H9 (cell line): Measurements from ENCODE around the gene PLA2R1. TPM values are rescaled to one million over a fixed set of nuclear protein-coding genes. Genes with fewer than 3 reads are reported as not detected.

ENCODE experiments used
- DNase-seq: peaks from one replicate; pipeline ENCODE4 v3.0.0-alpha.2; 2017
- H2AFZ ChIP-seq: one replicate; pipeline ENCODE4 v1.6.1; 2013; ENCODE audit warnings: mild to moderate bottlenecking, low read length, control low read depth, moderate library complexity
- H2AK5ac ChIP-seq: 2 replicates; pipeline ENCODE4 v1.6.1; 2013; ENCODE audit warnings: low read length, control low read depth, mixed read lengths; ENCODE audit not compliant: insufficient read length
- H2BK120ac ChIP-seq: one replicate; pipeline ENCODE4 v1.6.1; 2013; ENCODE audit warnings: low read depth, mild to moderate bottlenecking, low read length, control low read depth, inconsistent platforms; ENCODE audit not compliant: poor library complexity, severe bottlenecking
- H2BK12ac ChIP-seq: 2 replicates; pipeline ENCODE4 v1.6.1; 2013; ENCODE audit warnings: low read length, control low read depth, mixed read lengths, low read depth; ENCODE audit not compliant: insufficient read length
- H2BK15ac ChIP-seq: 2 replicates; pipeline ENCODE4 v1.6.1; 2013; ENCODE audit warnings: low read depth, low read length, control low read depth
- H2BK20ac ChIP-seq: one replicate; pipeline ENCODE4 v1.6.1; 2013; ENCODE audit warnings: low read depth, mild to moderate bottlenecking, low read length, control low read depth, inconsistent platforms; ENCODE audit not compliant: poor library complexity, severe bottlenecking
- H2BK5ac ChIP-seq: 2 replicates; pipeline ENCODE4 v1.6.1; 2013; ENCODE audit warnings: low read length, control low read depth, mixed read lengths; ENCODE audit not compliant: insufficient read length
- H3K14ac ChIP-seq: 2 replicates; pipeline ENCODE4 v1.6.1; 2013; ENCODE audit warnings: low read length, control low read depth; ENCODE audit not compliant: insufficient read depth
- H3K18ac ChIP-seq: 2 replicates; pipeline ENCODE4 v1.6.1; 2013; ENCODE audit warnings: low read depth, mild to moderate bottlenecking, mixed read lengths, low read length, control low read depth; ENCODE audit not compliant: insufficient read length
- H3K23ac ChIP-seq: 2 replicates; pipeline ENCODE4 v1.6.1; 2013; ENCODE audit warnings: low read length, control low read depth, mixed read lengths, low read depth; ENCODE audit not compliant: insufficient read length
- H3K23me2 ChIP-seq: 2 replicates; pipeline ENCODE4 v1.6.1; 2013; ENCODE audit warnings: low read depth, mild to moderate bottlenecking, mixed read lengths, low read length, control low read depth; ENCODE audit not compliant: insufficient read length, poor library complexity, severe bottlenecking
- H3K27ac ChIP-seq: 2 replicates; pipeline ENCODE4 v1.5.1; 2013; ENCODE audit warnings: low read length, control low read depth, mixed read lengths, low read depth; ENCODE audit not compliant: insufficient read length
- H3K27me3 ChIP-seq: 2 replicates; pipeline ENCODE4 v1.6.1; 2013; ENCODE audit warnings: low read length, control low read depth, inconsistent platforms; ENCODE audit not compliant: insufficient read depth
- H3K4ac ChIP-seq: 2 replicates; pipeline ENCODE4 v1.6.1; 2013; ENCODE audit warnings: low read depth, mild to moderate bottlenecking, control low read depth, inconsistent platforms, low read length, moderate library complexity
- H3K4me1 ChIP-seq: 2 replicates; pipeline ENCODE4 v1.6.1; 2013; ENCODE audit warnings: low read length, control low read depth, inconsistent platforms; ENCODE audit not compliant: insufficient read depth
- H3K4me2 ChIP-seq: 2 replicates; pipeline ENCODE4 v1.6.1; 2013; ENCODE audit warnings: low read length, control low read depth, mixed read lengths; ENCODE audit not compliant: insufficient read length, insufficient read depth
- H3K56ac ChIP-seq: 2 replicates; pipeline ENCODE4 v1.6.1; 2013; ENCODE audit warnings: low read depth, mild to moderate bottlenecking, mixed read lengths, low read length, control low read depth; ENCODE audit not compliant: insufficient read length
- H3K79me1 ChIP-seq: 2 replicates; pipeline ENCODE4 v1.6.1; 2013; ENCODE audit warnings: low read depth, mild to moderate bottlenecking, moderate library complexity, low read length, control low read depth, inconsistent platforms; ENCODE audit not compliant: insufficient read depth, poor library complexity, severe bottlenecking
- H3K79me2 ChIP-seq: 2 replicates; pipeline ENCODE4 v1.6.1; 2013; ENCODE audit warnings: low read length, control low read depth, inconsistent platforms; ENCODE audit not compliant: insufficient read depth
- H3K9ac ChIP-seq: 2 replicates; pipeline ENCODE4 v1.6.1; 2013; ENCODE audit warnings: low read length, control low read depth, mixed read lengths; ENCODE audit not compliant: insufficient read length; ENCODE audit errors: extremely low read depth
- H3K9me3 ChIP-seq: one replicate; pipeline ENCODE4 v1.6.1; 2013; ENCODE audit warnings: low read depth, low read length, inconsistent platforms; ENCODE audit not compliant: control insufficient read depth
- H3T11ph ChIP-seq: one replicate; pipeline ENCODE4 v1.6.1; 2013; ENCODE audit warnings: mild to moderate bottlenecking, low read length, control low read depth, inconsistent platforms
- H4K20me1 ChIP-seq: one replicate; pipeline ENCODE4 v1.6.1; 2013; ENCODE audit not compliant: control insufficient read depth, insufficient read length, insufficient read depth
- H4K5ac ChIP-seq: 2 replicates; pipeline ENCODE4 v1.6.1; 2013; ENCODE audit warnings: low read depth, mild to moderate bottlenecking, mixed read lengths, low read length, control low read depth; ENCODE audit not compliant: insufficient read length
- H4K8ac ChIP-seq: replicated peaks from 2 replicates; pipeline ENCODE4 v1.6.1; 2013; ENCODE audit warnings: low read length, control low read depth, mixed read lengths, low read depth; ENCODE audit not compliant: insufficient read length
- H4K91ac ChIP-seq: 2 replicates; pipeline ENCODE4 v1.6.1; 2013; ENCODE audit warnings: low read depth, mild to moderate bottlenecking, moderate library complexity, mixed read lengths, low read length, control low read depth; ENCODE audit not compliant: insufficient read length
- H3K27ac Mint-ChIP-seq, 3 experiments: 2 replicates in 2 of 3; 3 replicates in 1 of 3; pipeline ENCODE4 v1.8.0; 2020 to 2021; ENCODE audit warnings: mixed read lengths in 3 of 3, mild to moderate bottlenecking in 1 of 3, moderate library complexity in 1 of 3
- H3K27me3 Mint-ChIP-seq: 2 replicates; pipeline ENCODE4 v1.8.0; 2021; ENCODE audit warnings: low read depth, mild to moderate bottlenecking, moderate library complexity, mixed read lengths
- H3K36me3 Mint-ChIP-seq, 3 experiments: 2 replicates in 2 of 3; 3 replicates in 1 of 3; pipeline ENCODE4 v1.8.0; 2020 to 2021; ENCODE audit warnings: low read depth in 3 of 3, mixed read lengths in 3 of 3; ENCODE audit not compliant: insufficient read depth in 1 of 3
- H3K4me1 Mint-ChIP-seq, 2 experiments: 2 replicates each; pipeline ENCODE4 v1.8.0; 2020; ENCODE audit warnings: mixed read lengths in 2 of 2
- H3K4me3 Mint-ChIP-seq, 2 experiments: 2 replicates in 1 of 2; 3 replicates in 1 of 2; pipeline ENCODE4 v1.8.0; 2020 to 2021; ENCODE audit warnings: mild to moderate bottlenecking in 2 of 2, mixed read lengths in 2 of 2, moderate library complexity in 1 of 2
- H3K9me3 Mint-ChIP-seq, 2 experiments: 2 replicates in 1 of 2; 3 replicates in 1 of 2; pipeline ENCODE4 v1.8.0; 2020; ENCODE audit warnings: mild to moderate bottlenecking in 2 of 2, mixed read lengths in 2 of 2, moderate library complexity in 1 of 2
- CTCF ChIP-seq: fragments of 200-600 bp; sonication (generic); conservative IDR thresholded peaks from 3 replicates; pipeline ENCODE4 v1.8.0; 2021; ENCODE audit warnings: antibody characterized with exemption, mild to moderate bottlenecking
- WGBS: extraction: QIAGEN DNeasy Blood & Tissue Kit; methylation state at CpG from one replicate; pipeline ENCODE4 v1.1.7; 2013; ENCODE audit warnings: missing lambda C conversion rate, low lambda C conversion rate, mixed read lengths; ENCODE audit not compliant: insufficient read length; ENCODE audit errors: extremely low coverage; 5-methylcytosine and 5-hydroxymethylcytosine counted together
- total RNA-seq: library from RNA; stranded (reverse); gene quantifications from 2 replicates; pipeline ENCODE4 v1.2.1, GENCODE V29; 2021

Gene PLA2R1
- total RNA-seq, 1 experiment from 2014 or later, result 0.83 TPM

- Histone ChIP-seq H3K27me3 (no peaks in the 10 kb centered on the region), H3K56ac (no peak overlapping the region), H3K4ac (no peak overlapping the region), H3K23me2 (no peaks in the 10 kb centered on the region), H2BK20ac (no peak overlapping the region), H3K27ac (no peak overlapping the region), H2AFZ (no peak overlapping the region), H3K9me3 (no peaks in the 10 kb centered on the region), H3K18ac (no peak overlapping the region), H4K8ac (no peak overlapping the region), H2BK12ac (no peak overlapping the region), H3K4me1 (no peaks in the 10 kb centered on the region), H3K14ac (no peak overlapping the region), H4K91ac (no peak overlapping the region), H2BK120ac (no peak overlapping the region), H3T11ph (no peak overlapping the region), H4K5ac (no peak overlapping the region), H3K79me1 (no peaks in the 10 kb centered on the region), H3K9ac (no peak overlapping the region), H2BK15ac (no peak overlapping the region), H2BK5ac (no peak overlapping the region), H4K20me1 (no peaks in the 10 kb centered on the region), H3K79me2 (no peaks in the 10 kb centered on the region), H3K23ac (no peak overlapping the region), H2AK5ac (no peak overlapping the region), H3K4me2 (no peak overlapping the region)
- no CpG with 5 or more reads among the region's 7 CpGs for WGBS
- H3K27me3 Mint-ChIP-seq, result no peaks in the 10 kb centered on the region
- H3K36me3 Mint-ChIP-seq, result no peaks in the 10 kb centered on the region; a peak in 1 of 7 replicates
- no peak for DNase-seq
- H3K27ac Mint-ChIP-seq, result no peak overlapping the region
- H3K4me1 Mint-ChIP-seq, result peaks cover 17 to 21% of the 10 kb centered on the region in 2 experiments
- H3K9me3 Mint-ChIP-seq, result no peaks in the 10 kb centered on the region; a peak in 1 of 5 replicates
- no peak for TF ChIP-seq CTCF
- H3K4me3 Mint-ChIP-seq, result no peak overlapping the region
Measured at GRCh38 chr2:160042054-160042453, 20.4 kb downstream of the PLA2R1 start.
